IMR-90 (cell line): ENCODE results near the gene FSIP1. TPM values are rescaled to one million over a fixed set of nuclear protein-coding genes. Genes with fewer than 3 reads are reported as not detected.

Experiments used
- ATAC-seq: fragments of 200-7000 bp; cut with Tn5 transposase; 2 replicates; pipeline ENCODE4 v1.9.1; 2020; ENCODE audit warnings: low read depth, mild to moderate bottlenecking, moderate library complexity
- BruUV-seq: library from RNA; stranded (reverse); fragments of 400-500 nt; replicated peaks from 2 replicates; lab custom pipeline; 2021; lab: Mats Ljungman, UMichigan
- CTCF ChIA-PET: fragments of 300-600 bp; formaldehyde crosslinking; extraction: SDS; loops from one replicate; lab custom pipeline; 2021; ENCODE audit warnings: antibody characterized with exemption; lab: Yijun Ruan, JAX
- POLR2A ChIA-PET: fragments of 300-600 bp; sonication (Branson Sonifier 250); formaldehyde crosslinking; loops from one replicate; lab custom pipeline; 2022; ENCODE audit warnings: antibody characterized with exemption; ENCODE audit not compliant: unreplicated experiment; lab: Charles Lee
- DNase-seq: peaks from one replicate; pipeline ENCODE4 v3.0.0; 2013
- H2AFZ ChIP-seq: replicated peaks from 2 replicates; pipeline ENCODE3; 2013; ENCODE audit warnings: low read length, mild to moderate bottlenecking; ENCODE audit not compliant: poor library complexity
- H2AK5ac ChIP-seq: 2 replicates; pipeline ENCODE4 v1.6.1; 2013; ENCODE audit warnings: low read depth, low read length, inconsistent platforms
- H2AK9ac ChIP-seq: replicated peaks from 2 replicates; pipeline ENCODE3; 2013; ENCODE audit warnings: mild to moderate bottlenecking, low read depth, low read length, moderate library complexity; ENCODE audit not compliant: poor library complexity
- H2BK120ac ChIP-seq: 2 replicates; pipeline ENCODE4 v1.6.1; 2013; ENCODE audit warnings: low read depth, low read length, inconsistent platforms
- H2BK15ac ChIP-seq: 3 replicates; pipeline ENCODE4 v1.6.1; 2013; ENCODE audit warnings: low read depth, low read length, inconsistent platforms
- H2BK20ac ChIP-seq: 2 replicates; pipeline ENCODE4 v1.6.1; 2013; ENCODE audit warnings: low read depth, mild to moderate bottlenecking, inconsistent platforms, low read length, moderate library complexity
- H2BK5ac ChIP-seq: 2 replicates; pipeline ENCODE4 v1.6.1; 2013; ENCODE audit warnings: mild to moderate bottlenecking, low read depth, low read length, inconsistent platforms; ENCODE audit not compliant: poor library complexity, severe bottlenecking
- H3K14ac ChIP-seq: replicated peaks from 2 replicates; pipeline ENCODE4 v1.6.1; 2013; ENCODE audit warnings: low read depth, low read length, inconsistent platforms
- H3K18ac ChIP-seq: 2 replicates; pipeline ENCODE4 v1.6.1; 2013; ENCODE audit warnings: low read depth, low read length, control low read depth
- H3K23ac ChIP-seq: 2 replicates; pipeline ENCODE4 v1.6.1; 2013; ENCODE audit warnings: low read depth, low read length, inconsistent platforms
- H3K27ac ChIP-seq: 2 replicates; pipeline ENCODE4 v1.5.1; 2013; ENCODE audit warnings: mild to moderate bottlenecking, control low read depth, low read length; ENCODE audit not compliant: insufficient read depth
- H3K27me3 ChIP-seq: 2 replicates; pipeline ENCODE4 v1.6.1; 2013; ENCODE audit warnings: low read length; ENCODE audit not compliant: control insufficient read depth, insufficient read depth
- H3K36me3 ChIP-seq: 2 replicates; pipeline ENCODE4 v1.6.1; 2013; ENCODE audit warnings: low read length, mixed read lengths; ENCODE audit not compliant: control insufficient read depth, insufficient read depth
- H3K4ac ChIP-seq: 2 replicates; pipeline ENCODE4 v1.6.1; 2013; ENCODE audit warnings: low read depth, low read length, inconsistent platforms
- H3K4me1 ChIP-seq: 2 replicates; pipeline ENCODE4 v1.6.1; 2013; ENCODE audit warnings: low read length, mixed read lengths; ENCODE audit not compliant: control insufficient read depth, insufficient read depth
- H3K4me2 ChIP-seq: 2 replicates; pipeline ENCODE4 v1.6.1; 2013; ENCODE audit warnings: low read depth, mild to moderate bottlenecking, control low read depth, low read length, moderate library complexity
- H3K4me3 ChIP-seq: 2 replicates; pipeline ENCODE4 v1.5.1; 2013; ENCODE audit warnings: low read depth, mild to moderate bottlenecking, control low read depth, low read length, moderate library complexity; ENCODE audit not compliant: insufficient read depth
- H3K56ac ChIP-seq: 2 replicates; pipeline ENCODE4 v1.6.1; 2013; ENCODE audit warnings: low read length, inconsistent platforms; ENCODE audit not compliant: insufficient read depth; ENCODE audit errors: extremely low read depth
- H3K79me1 ChIP-seq, 2 experiments: 2 replicates each; pipeline ENCODE4 v1.6.1; 2013; ENCODE audit warnings: low read length in 2 of 2, inconsistent platforms in 1 of 2, low read depth in 1 of 2
- H3K9ac ChIP-seq: 2 replicates; pipeline ENCODE4 v1.6.1; 2013; ENCODE audit warnings: low read depth, low read length, control low read depth
- H3K9me1 ChIP-seq: 2 replicates; pipeline ENCODE4 v1.6.1; 2013; ENCODE audit warnings: low read length, inconsistent platforms; ENCODE audit not compliant: insufficient read depth
- H3K9me3 ChIP-seq: 2 replicates; pipeline ENCODE4 v1.6.1; 2013; ENCODE audit warnings: low read length; ENCODE audit not compliant: control insufficient read depth, insufficient read depth
- H4K20me1 ChIP-seq: 2 replicates; pipeline ENCODE4 v1.6.1; 2013; ENCODE audit warnings: low read length, inconsistent platforms; ENCODE audit not compliant: insufficient read depth
- H4K5ac ChIP-seq: 2 replicates; pipeline ENCODE4 v1.6.1; 2013; ENCODE audit warnings: mild to moderate bottlenecking, low read depth, low read length, control low read depth
- H4K8ac ChIP-seq, 2 experiments: 2 replicates each; pipeline ENCODE4 v1.6.1; 2013; ENCODE audit warnings: low read depth in 2 of 2, low read length in 2 of 2, control low read depth in 1 of 2, inconsistent platforms in 1 of 2
- H4K91ac ChIP-seq: 2 replicates; pipeline ENCODE4 v1.6.1; 2013; ENCODE audit warnings: low read depth, low read length, inconsistent platforms; ENCODE audit not compliant: insufficient read depth
- BHLHE40 ChIP-seq: fragments of 150-350 bp; IDR thresholded peaks from 2 replicates; pipeline ENCODE4 v1.6.1; 2016; ENCODE audit warnings: mild to moderate bottlenecking, low read depth, low read length
- WGBS, 2 experiments: methylation state at CpG; one replicate each; pipeline versions ENCODE4 v1.1.5 to v1.1.7; 2013; ENCODE audit warnings: missing lambda C conversion rate in 2 of 2; ENCODE audit not compliant: insufficient read length in 1 of 2; ENCODE audit errors: extremely low coverage in 2 of 2; 5-methylcytosine and 5-hydroxymethylcytosine counted together
- dilution Hi-C: fragments of 300-500 bp; cut with HindIII; formaldehyde crosslinking; loops from one replicate; pipeline ENCODE4 v1.14.3; 2018; ENCODE audit warnings: low sequenced_read_pairs; ENCODE audit not compliant: unreplicated experiment
- in situ Hi-C: fragments of 300-500 bp; cut with MboI; formaldehyde crosslinking; loops from 3 replicates; pipeline ENCODE4 v1.14.3; 2019; ENCODE audit warnings: low sequenced_read_pairs, inconsistent platforms, mixed read lengths
- intact Hi-C: fragments of 100-400 bp; cut with micrococcal nuclease; formaldehyde crosslinking; loops from 2 replicates; pipeline ENCODE4 v1.10.0; 2022
- polyA plus RNA-seq, 3 experiments: library from polyadenylated mRNA; depleted of rRNA; stranded (reverse); fragments of >200 nt; gene quantifications; 2 replicates each; pipeline ENCODE4 v1.2.3, GENCODE V29; 2012; ENCODE audit warnings: low replicate concordance in 1 of 3
- total RNA-seq: library from RNA; depleted of rRNA; stranded (reverse); fragments of >200 nt; gene quantifications from 2 replicates; pipeline ENCODE4 v1.2.3, GENCODE V29; 2012

Gene FSIP1
- total and polyA plus RNA-seq, 2 of the 4 experiments (the other 2 are of a cell fraction) = 0.10 to 0.18 TPM

- H3K4me2 ChIP-seq = no peak overlapping the region
- no peak overlapping the region; the same call in 1 of the 2 replicates for H4K5ac ChIP-seq
- in situ Hi-C loops = loop anchor here (5.0 kb wide), 1 partner anchor 273 kb away; no protein-coding TSS in a partner anchor
Observed at GRCh38 chr15:39575180-39575579, 207.5 kb downstream of the FSIP1 start.

More at GRCh38 chr15:39575180-39575579, 207.5 kb downstream of the FSIP1 start:
- Histone ChIP-seq H2BK120ac (no peak overlapping the region), H2BK5ac (no peak overlapping the region), H3K79me1 (peaks cover 3 to 7% of the 10 kb centered on the region in 2 experiments; a peak in 1 of 4 replicates), H3K56ac (no peak overlapping the region), H3K27me3 (no peaks in the 10 kb centered on the region), H4K91ac (no peak overlapping the region), H3K4ac (peak overlapping the region; percentile 44; the same call in 1 of the 2 replicates), H2AFZ (peak overlapping the region; percentile 4), H3K27ac (no peak overlapping the region), H3K18ac (peak overlapping the region; percentile 26; the same call in 1 of the 2 replicates), H3K4me1 (peaks cover 10% of the 10 kb centered on the region), H2AK9ac (no peak overlapping the region), H4K8ac (no peak overlapping the region), H3K9ac (no peak overlapping the region), H3K9me3 (no peaks in the 10 kb centered on the region), H2AK5ac (peak overlapping the region; percentile 80), H2BK20ac (peak overlapping the region; percentile 30; the same call in 1 of the 2 replicates), H3K36me3 (no peaks in the 10 kb centered on the region), H3K4me3 (no peak overlapping the region), H2BK15ac (peak overlapping the region; percentile 32; the same call in 1 of the 3 replicates), H3K23ac (no peak overlapping the region), H3K14ac (no peak overlapping the region), H4K20me1 (no peaks in the 10 kb centered on the region), H3K9me1 (peaks cover 11% of the 10 kb centered on the region; the same call in 1 of the 2 replicates)
- intact Hi-C loops (no loop called here), dilution Hi-C loops (no loop called here)
- BruUV-seq = no TSS peak
- POLR2A ChIA-PET = no interaction called here
- DNase-seq (no peak), ATAC-seq (no peak)
- TF ChIP-seq BHLHE40 = no peak
- CTCF ChIA-PET = no interaction called here
- WGBS, 2 experiments = 87% methylated on average over 4 of the region's 6 CpGs; no CpG with 5 or more reads in 1 of the 2 experiments
